Motor neuron (in vitro differentiated cells): ENCODE measurements around the gene CRHBP. TPM values are rescaled to one million over a fixed set of nuclear protein-coding genes. Genes with fewer than 3 reads are reported as not detected.
"Not testable (repeated sequence)": the region's sequence is repeated elsewhere in the genome, so short reads cannot be mapped to it uniquely, and the experiment has no call there.

Experiments
- ATAC-seq, 8 experiments: fragments of 200-7000 bp; cut with Tn5 transposase; replicated peaks in 6 of 8; 2 replicates each; pipeline ENCODE4 v1.8.0; 2021; ENCODE audit warnings: mild to moderate bottlenecking in 8 of 8, moderate library complexity in 8 of 8
- H3K27ac ChIP-seq, 2 donors: fragments of 250-450 bp; sonication (Bioruptor Pico); 2 replicates each; pipeline ENCODE4 v1.9.0; 2021; ENCODE audit warnings: antibody characterized with exemption in 2 of 2, mild to moderate bottlenecking in 2 of 2, moderate library complexity in 1 of 2
- H3K4me1 ChIP-seq, 2 donors: fragments of 250-450 bp; sonication (Bioruptor Pico); replicated peaks in 1 of 2; 2 replicates each; pipeline ENCODE4 v1.6.1; 2021; ENCODE audit warnings: antibody characterized with exemption in 2 of 2, mild to moderate bottlenecking in 2 of 2, moderate library complexity in 1 of 2
- H3K4me3 ChIP-seq, 5 donors: fragments of 250-450 bp; sonication (Bioruptor Pico); 2 replicates each; pipeline ENCODE4 v1.9.0; 2021; ENCODE audit warnings: antibody characterized with exemption in 5 of 5, mild to moderate bottlenecking in 5 of 5, moderate library complexity in 4 of 5
- WGBS, 10 experiments: fragments of 450-650 bp; shearing (Covaris generic); methylation state at CpG; one replicate each; pipeline ENCODE4 v1.0.0; 2022; 5-methylcytosine and 5-hydroxymethylcytosine counted together
- in situ Hi-C, 9 experiments: fragments of 400-800 bp; cut with MboI; loops; one replicate each; pipeline ENCODE4 v1.15.0; 2021; ENCODE audit warnings: low sequenced_read_pairs in 9 of 9, low pct_unique_long_range_greater_than_20kb in 2 of 9; ENCODE audit not compliant: unreplicated experiment in 9 of 9
- total RNA-seq, 8 experiments: library from RNA; unstranded; fragments of 300-600 nt; gene quantifications; 2 replicates each; pipeline versions ENCODE4 v1.2.3 to v1.2.4, GENCODE V29; 2022

CRHBP gene
- total RNA-seq, 8 experiments from 2014 or later, result 0.25 to 2.4 (median 0.38) TPM; not detected in 1

DNA sequence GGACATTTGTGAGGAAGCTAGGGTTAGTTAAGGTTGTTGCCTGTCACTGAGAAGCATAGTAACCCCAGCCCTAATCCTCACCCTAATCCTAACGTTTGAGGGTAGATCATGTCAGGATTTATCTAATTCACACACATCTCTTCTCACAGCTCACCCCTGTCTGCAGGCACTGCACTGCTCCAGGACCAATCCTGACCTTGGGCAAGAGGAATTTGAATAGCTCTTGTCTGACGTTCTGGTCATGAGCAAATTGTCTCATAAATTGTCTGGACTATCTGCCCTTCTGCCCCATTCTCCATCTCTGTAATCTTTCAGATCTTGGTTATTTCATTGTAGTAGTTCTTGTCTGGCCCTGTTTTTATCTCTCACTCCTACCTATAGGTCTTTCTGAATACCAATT, 18.7 kb downstream of the CRHBP start:
- peak in 2 of 8 experiments; percentile 31 to 51 for ATAC-seq
- no peak overlapping the region for H3K4me3 ChIP-seq
- H3K4me1 ChIP-seq, result no peaks in the 10 kb centered on the region
- 0 to 60% (median 0%) methylated on average over 1 to 2 of the region's 2 CpGs; no CpG with 5 or more reads in 3 of the 10 experiments for WGBS, 10 experiments
- no peak overlapping the region for H3K27ac ChIP-seq
- in situ Hi-C loops, result no loop called here

DNA sequence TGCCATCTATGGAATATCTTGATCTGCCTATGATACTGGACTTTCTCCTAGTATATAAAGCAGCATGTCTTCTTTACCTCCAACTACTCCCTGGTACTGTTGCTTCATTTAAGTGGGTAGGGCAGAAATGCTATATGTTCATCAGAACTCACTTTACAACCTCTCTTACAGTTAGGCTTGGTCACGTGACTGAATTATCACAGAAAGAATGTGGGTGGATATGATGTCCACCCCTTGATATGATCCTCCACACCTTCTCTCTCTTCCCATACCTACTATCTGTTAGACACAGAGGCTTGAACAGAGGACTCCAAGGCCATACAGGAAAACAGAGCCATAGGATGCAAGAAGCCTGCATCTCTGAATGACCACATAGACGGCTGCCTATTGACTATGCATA, 19.8 kb downstream of the CRHBP start:
- ATAC-seq, result no peak
- Histone ChIP-seq H3K4me1 (no peaks in the 10 kb centered on the region), H3K4me3 (no peak overlapping the region), H3K27ac (no peak overlapping the region)
- WGBS, 10 experiments, result 58 to 83% methylated on average over 2 of the region's 2 CpGs; no CpG with 5 or more reads in 8 of the 10 experiments
- in situ Hi-C loops, result no loop called here

DNA sequence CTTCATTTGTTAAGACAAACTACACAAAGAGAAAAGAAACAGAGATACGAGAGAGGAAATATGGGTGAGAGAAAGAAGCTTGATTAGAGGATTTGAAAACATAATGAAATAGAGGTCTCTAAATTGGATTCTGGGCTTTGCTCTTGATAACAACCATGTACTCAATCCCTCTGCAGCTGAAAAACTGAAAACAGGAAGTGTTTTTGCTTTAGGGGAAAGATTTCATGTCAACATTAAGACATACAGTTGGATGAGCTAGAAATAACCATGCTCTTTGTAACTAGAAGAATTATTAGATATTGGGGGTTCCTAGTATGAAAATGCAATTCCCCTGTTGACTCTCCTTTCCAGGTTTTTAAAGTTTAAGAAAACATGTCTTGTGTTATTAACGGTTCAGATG, 21.9 kb downstream of the CRHBP start:
- H3K4me1 ChIP-seq, result no peaks in the 10 kb centered on the region
- 6 to 100% (median 88%) methylated on average over 1 to 2 of the region's 2 CpGs; no CpG with 5 or more reads in 1 of the 10 experiments for WGBS, 10 experiments
- no peak overlapping the region for H3K27ac ChIP-seq
- in situ Hi-C loops, result no loop called here
- ATAC-seq, result no peak
- no peak overlapping the region for H3K4me3 ChIP-seq

DNA sequence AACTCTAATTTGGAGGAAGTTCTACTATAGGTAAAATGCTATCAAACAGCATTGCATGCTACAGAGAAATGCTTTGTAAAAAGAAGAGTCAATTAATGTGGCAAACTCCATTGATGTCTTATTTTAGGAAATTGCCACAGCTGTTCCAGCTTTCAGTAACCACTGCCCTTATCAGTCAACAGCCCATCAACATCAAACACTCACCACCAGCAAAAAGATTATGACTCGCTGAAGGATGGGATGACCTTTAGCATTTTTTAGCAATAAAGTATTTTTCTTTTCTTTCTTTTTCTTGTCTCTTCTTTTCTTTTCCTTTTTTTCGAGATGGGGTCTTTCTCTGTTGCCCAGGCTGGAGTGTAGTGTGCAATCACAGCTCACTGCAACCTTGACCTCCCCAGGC, 26.0 kb downstream of the CRHBP start:
- Histone ChIP-seq H3K4me1 (no peaks in the 10 kb centered on the region), H3K4me3 (no peak overlapping the region), H3K27ac (no peak overlapping the region)
- in situ Hi-C loops, result no loop called here
- WGBS, 10 experiments, result 0 to 90% (median 78%) methylated on average over 1 to 2 of the region's 2 CpGs; no CpG with 5 or more reads in 1 of the 10 experiments
- ATAC-seq, result no peak

DNA sequence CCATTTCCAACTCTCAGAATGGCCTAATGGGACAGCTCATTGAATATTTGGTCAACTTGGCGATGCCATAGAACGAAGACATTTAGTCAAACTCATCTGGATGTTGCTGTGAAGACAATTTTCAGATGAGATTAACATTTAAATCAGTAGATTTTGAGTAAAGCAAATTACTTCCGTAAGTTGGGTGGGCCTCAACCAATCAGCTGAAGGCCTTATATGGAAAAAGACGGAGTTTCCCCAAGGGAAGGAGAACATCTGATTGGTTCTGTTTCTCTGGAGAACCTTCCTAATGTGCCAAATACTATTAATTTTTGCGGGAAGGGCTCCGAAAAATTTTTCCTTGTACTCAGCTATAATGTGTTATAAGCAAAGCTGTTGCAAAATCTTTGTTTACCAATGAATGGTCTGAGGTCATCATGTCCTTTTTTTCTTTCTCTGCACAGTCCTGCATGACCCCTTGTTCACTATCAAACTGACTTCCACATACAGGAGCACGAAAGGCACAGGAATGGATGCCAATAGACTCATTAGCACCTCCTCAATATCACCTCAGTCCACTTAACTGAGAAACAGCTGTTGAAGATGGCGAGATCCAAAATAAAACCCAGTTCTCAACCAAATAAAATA, 27.8 kb downstream of the CRHBP start:
- Histone ChIP-seq H3K4me3 (no peak overlapping the region), H3K27ac (no peak overlapping the region), H3K4me1 (no peaks in the 10 kb centered on the region)
- no peak for ATAC-seq
- in situ Hi-C loops, result no loop called here
- WGBS, 10 experiments, result 36 to 95% (median 82%) methylated on average over 2 to 8 of the region's 8 CpGs

DNA sequence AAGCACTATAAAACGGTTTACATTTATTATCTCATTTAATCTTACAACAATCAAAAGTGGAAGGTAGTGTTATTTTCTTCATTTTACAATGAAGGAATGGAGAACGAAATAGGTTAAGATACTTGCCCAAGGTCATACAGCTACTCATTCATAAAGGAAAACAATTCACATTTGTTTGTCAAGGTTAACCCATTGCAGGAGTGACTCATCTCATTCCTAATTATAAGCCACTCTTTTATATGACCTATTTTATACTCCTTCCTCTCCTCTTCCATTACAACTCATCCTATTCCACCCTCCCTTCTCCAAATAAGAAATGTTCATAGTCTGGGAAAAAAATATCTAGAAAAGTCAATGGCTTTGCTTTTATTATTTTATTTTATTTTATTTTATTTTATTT, 29.6 kb downstream of the CRHBP start:
- Histone ChIP-seq H3K4me1 (peaks cover 2 to 6% of the 10 kb centered on the region in 2 donors), H3K4me3 (no peak overlapping the region), H3K27ac (no peak overlapping the region)
- WGBS, 10 experiments, result 37 to 90% (median 71%) methylated on average over 1 to 2 of the region's 2 CpGs; no CpG with 5 or more reads in 1 of the 10 experiments
- in situ Hi-C loops, result no loop called here
- no peak for ATAC-seq

DNA sequence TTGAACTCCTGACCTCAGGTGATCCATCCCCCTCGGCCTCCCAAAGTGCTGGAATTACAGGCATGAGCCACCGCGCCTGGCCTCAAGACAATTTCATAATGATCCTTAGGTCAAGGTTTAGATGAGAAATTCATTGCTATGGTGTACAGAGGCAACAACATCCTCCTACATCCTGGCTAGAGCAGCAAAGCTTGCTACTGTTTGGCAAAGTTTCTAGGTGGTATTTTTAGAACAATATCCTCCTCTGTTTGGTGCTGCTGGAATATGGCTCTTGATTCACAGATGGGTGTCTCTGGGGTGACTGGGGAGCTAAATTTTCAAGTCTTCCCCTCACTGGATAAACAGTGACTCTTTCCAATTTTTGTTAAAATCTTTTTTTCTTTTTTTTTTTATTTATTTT, 30.6 kb downstream of the CRHBP start:
- WGBS, 10 experiments, result 14 to 92% methylated on average over 1 to 2 of the region's 3 CpGs; no CpG with 5 or more reads in 8 of the 10 experiments
- no peak for ATAC-seq
- peaks cover 2 to 6% of the 10 kb centered on the region in 2 donors for H3K4me1 ChIP-seq
- in situ Hi-C loops, result no loop called here
- H3K4me3 ChIP-seq, result no peak overlapping the region
- H3K27ac ChIP-seq, result no peak overlapping the region

DNA sequence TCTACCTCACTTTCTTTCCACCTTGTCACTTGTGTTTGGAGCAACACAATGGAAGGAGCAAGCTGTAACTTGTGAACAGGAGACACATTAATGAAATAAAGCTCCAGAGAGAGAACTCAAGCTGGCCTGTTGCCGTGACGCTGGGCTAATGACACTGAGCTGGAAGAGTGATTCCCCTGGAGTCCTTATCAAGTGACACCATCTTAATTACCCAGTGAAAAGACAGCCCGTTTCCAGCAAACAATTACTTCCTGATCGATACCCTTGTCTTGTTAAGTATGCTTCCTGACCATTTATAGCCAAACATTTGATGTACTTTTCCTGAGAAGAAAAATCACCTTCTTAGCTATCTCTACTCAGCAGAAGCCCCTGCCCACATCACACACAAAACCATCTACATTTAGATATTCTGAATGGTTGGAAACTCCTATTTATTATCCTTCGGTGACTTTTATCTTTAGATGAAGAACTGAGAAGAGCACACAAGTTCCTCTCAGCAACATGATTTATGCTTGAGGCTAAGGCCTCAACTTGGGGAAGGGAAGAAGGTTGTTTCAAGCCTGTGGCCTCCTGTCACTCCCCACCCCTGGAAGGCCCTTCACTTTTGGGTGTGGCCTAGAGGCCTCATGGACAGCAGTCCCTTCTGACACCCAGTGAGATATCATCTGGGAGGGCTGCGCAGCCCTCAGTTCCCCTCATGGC, 34.1 kb downstream of the CRHBP start:
- Histone ChIP-seq H3K27ac (no peak overlapping the region), H3K4me3 (no peak overlapping the region), H3K4me1 (peaks cover 2 to 6% of the 10 kb centered on the region in 2 donors)
- 0 to 48% (median 21%) methylated on average over 2 to 4 of the region's 6 CpGs; no CpG with 5 or more reads in 4 of the 10 experiments for WGBS, 10 experiments
- ATAC-seq, result peak in 5 of 8 experiments; percentile 27 to 75 (median 64)
- in situ Hi-C loops, result no loop called here

DNA sequence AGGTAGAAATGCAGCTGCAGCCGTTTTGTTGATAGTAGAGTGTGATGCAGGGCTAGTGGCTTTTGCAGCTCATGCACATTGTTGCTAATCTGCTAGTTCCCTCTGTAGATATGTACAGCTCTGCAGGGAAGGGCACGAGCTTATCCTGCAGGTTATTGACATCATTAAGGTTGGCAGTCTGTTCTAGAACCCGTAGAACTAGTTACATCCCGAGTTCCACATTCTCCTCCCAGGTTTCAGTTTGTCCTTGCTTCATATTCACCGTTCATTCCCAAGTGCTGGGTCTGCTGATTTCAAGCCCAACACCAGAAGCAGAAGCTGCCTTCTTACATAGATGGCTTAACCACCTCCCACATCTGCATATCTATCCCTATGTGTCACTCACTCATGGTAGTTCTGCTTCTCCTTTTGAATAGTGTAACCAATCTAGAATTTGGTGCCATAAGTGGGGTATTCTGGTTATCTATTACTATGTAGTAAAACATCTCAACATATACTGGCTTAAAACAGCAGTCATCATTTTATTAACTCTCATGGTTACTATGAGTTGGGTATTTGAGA, 38.1 kb downstream of the CRHBP start:
- in situ Hi-C loops, result no loop called here
- no peak for ATAC-seq
- 10 to 100% (median 85%) methylated on average over 1 to 5 of the region's 5 CpGs; no CpG with 5 or more reads in 1 of the 10 experiments for WGBS, 10 experiments
- Histone ChIP-seq H3K27ac (no peak overlapping the region), H3K4me3 (no peak overlapping the region), H3K4me1 (peaks cover 2 to 6% of the 10 kb centered on the region in 2 donors)

DNA sequence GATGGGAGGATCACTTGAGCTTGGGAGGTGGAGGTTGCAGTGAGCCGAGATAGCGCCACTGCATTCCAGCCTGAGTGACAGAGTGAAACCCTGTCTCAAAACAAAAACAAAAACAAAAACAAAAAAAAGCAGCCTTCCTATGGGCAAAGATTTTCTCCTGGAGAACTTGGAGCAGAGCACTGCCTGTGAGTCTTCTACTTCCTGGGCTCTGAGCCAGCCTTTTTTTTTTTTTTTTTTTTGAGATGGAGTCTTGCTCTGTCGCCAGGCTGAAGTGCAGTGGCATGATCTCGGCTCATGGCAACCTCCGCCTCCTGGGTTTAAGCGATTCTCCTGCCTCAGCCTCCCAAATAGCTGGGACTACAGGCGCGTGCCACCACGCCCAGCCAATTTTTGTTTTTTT, 40.6 kb downstream of the CRHBP start:
- 90 to 100% (median 100%) methylated on average over 1 to 3 of the region's 9 CpGs; no CpG with 5 or more reads in 5 of the 10 experiments for WGBS, 10 experiments
- in situ Hi-C loops, H3K4me1 ChIP-seq, H3K4me3 ChIP-seq, H3K27ac ChIP-seq, ATAC-seq: not testable (repeated sequence)

DNA sequence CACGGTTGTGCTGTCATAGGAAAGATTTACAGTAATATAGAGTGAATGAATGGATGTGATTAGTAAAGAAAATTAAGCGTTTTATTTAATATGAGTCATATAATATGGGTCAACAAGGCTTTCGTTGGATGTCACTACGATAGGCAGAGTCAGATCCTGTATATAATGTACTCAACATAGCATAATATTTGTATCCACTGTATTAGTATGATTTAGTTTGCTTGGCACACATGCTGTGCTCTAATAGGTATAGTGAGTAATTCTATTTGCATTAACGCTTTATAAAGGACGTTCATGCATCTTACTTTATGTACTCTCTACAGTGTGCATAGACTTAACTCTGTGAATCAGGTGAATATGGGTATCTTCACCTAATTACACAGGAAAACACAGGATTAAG, 41.5 kb downstream of the CRHBP start:
- Histone ChIP-seq H3K4me3 (no peak overlapping the region), H3K27ac (no peak overlapping the region), H3K4me1 (no peaks in the 10 kb centered on the region)
- WGBS, 10 experiments, result 40 to 100% (median 78%) methylated on average over 1 to 6 of the region's 6 CpGs
- in situ Hi-C loops, result no loop called here
- ATAC-seq, result no peak

DNA sequence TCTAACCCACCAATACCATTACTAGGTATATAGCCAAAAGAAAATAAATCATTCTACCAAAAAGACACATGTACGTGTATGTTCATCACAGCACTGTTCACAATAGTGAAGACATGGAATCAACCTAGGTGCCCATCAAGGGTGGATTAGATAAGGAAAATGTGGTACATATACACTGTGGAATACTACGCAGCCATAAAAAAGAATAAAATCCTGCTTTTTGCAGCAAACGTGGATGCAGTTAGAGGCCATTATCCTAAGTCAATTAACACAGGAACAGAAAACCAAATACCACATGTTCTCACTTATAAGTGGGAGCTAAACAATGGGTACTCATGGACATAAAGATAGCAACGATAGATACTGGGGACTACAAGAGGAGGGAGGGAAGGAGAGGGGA, 45.4 kb downstream of the CRHBP start:
- ATAC-seq, H3K4me1 ChIP-seq, H3K4me3 ChIP-seq, in situ Hi-C loops, H3K27ac ChIP-seq: not testable (repeated sequence)
- 34 to 100% (median 69%) methylated on average over 1 to 4 of the region's 4 CpGs for WGBS, 10 experiments

DNA sequence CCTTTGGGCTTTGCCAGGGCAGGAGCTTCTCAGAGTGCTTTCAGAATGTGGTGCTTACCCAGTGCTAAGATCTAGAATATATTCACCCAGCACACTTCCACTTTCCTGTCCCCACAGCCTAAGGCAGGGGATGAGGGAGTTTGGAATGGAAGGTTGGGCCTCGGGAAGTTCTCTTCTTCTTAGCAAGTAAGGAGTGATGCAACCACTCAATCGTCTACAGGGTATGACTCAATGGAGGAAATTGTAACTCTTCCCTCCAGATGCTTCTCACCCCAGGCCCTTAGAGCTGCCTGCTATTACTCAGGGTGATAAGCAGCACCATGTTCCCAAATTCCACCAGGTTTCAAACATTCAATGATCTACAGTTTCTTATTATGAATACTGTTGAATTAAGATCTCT, 46.6 kb downstream of the CRHBP start:
- ATAC-seq, result peak in 2 of 8 experiments; percentile 79 to 85
- no peak overlapping the region for H3K4me3 ChIP-seq
- in situ Hi-C loops, result no loop called here
- no peaks in the 10 kb centered on the region for H3K4me1 ChIP-seq
- H3K27ac ChIP-seq, result no peak overlapping the region
- WGBS, 10 experiments, result 0 to 100% (median 40%) methylated on average over 1 to 2 of the region's 2 CpGs; no CpG with 5 or more reads in 6 of the 10 experiments
